Middle frontal gyrus (tissue), 1 donor: ENCODE results near the gene SLC27A3.
A peak's percentile ranks its signal among the peaks of the same experiment; 100 is the strongest.

Source experiments
- DNase-seq: peaks from one replicate; pipeline ENCODE4 v3.0.0-alpha.2; 2015; ENCODE audit warnings: low spot score; ENCODE audit errors: extremely low spot score

Gene SLC27A3, protein sequence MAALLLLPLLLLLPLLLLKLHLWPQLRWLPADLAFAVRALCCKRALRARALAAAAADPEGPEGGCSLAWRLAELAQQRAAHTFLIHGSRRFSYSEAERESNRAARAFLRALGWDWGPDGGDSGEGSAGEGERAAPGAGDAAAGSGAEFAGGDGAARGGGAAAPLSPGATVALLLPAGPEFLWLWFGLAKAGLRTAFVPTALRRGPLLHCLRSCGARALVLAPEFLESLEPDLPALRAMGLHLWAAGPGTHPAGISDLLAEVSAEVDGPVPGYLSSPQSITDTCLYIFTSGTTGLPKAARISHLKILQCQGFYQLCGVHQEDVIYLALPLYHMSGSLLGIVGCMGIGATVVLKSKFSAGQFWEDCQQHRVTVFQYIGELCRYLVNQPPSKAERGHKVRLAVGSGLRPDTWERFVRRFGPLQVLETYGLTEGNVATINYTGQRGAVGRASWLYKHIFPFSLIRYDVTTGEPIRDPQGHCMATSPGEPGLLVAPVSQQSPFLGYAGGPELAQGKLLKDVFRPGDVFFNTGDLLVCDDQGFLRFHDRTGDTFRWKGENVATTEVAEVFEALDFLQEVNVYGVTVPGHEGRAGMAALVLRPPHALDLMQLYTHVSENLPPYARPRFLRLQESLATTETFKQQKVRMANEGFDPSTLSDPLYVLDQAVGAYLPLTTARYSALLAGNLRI

DNA sequence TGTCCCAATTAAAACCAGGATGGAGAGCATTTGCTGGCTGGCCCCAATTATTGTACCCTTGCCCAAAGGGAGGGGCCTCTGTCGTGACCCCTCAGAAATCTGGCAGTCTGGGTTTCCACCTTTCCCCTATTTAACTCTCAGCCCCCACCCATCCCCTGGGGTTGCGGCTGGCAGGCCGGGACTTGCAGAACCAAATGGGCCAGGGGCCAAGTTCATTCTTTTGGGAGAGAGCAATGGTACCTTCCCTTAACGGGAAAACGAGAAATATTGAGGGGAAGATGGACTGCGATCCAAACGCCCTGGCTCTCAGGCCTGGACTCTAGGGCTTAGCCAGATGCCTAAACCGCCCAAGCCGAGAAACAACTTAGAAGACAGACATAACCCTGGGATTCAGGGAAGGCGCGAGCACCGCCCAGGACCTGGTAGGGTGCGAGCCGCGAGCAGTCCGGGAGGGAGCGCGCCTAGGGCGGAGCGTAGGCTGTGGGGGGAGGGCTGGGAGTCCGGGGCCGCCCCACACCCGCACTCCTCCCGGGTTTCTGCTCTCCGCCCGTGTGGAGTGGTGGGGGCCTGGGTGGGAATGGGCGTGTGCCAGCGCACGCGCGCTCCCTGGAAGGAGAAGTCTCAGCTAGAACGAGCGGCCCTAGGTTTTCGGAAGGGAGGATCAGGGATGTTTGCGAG, at the start of gene SLC27A3:
Gene SLC27A3 (plus strand): TSS at position 628 of the 678 bp plus-strand sequence. CDS start 91 bp downstream, outside the sequence.
- DNase-seq, result no peak

DNA sequence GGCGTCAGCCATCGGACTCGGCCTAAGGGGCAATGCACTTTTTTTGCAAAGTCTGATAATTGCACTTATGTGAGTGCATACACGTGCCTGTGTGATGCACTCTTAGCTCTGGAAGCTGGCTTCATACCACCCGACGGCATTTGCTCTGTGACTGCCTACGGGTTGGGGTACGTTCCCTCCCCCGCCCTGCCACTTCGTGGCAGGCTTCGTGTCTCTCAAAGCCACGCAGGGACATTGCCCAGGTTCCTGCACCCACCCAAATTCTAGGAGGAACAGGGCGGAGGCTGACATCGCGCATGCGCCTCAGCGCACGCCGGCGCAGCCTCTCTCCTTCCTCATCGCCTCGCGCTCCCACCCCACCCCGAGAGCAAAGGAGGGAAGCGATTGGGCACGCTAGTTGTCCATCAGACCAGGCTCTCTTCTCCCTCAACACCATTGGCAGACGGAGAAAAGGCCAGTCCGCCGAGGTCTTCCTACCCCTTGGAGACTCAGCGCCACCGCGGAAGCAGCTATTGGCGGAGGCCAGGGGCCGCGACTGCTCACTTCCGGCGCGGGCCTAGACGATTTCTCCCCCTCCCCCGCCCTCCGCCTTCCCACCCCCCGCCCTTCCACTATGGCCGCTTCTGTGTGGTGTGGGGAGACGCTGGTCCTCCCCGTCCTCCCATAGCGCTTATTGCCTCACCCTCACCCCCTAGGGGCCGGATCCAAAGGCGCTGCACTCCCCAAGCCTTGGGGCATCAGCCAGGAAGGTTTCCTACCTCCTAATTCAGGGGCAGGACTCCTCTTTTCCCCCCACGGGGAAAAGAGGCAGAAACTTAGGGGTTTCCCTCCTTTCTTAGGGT, 47.5 kb upstream of the SLC27A3 start, which contains the start of gene INTS3:
Gene INTS3 (plus strand): TSS at position 588 of the 842 bp plus-strand sequence. CDS start 585 bp downstream, outside the sequence.
- DNase-seq, result peak; percentile 99

DNA sequence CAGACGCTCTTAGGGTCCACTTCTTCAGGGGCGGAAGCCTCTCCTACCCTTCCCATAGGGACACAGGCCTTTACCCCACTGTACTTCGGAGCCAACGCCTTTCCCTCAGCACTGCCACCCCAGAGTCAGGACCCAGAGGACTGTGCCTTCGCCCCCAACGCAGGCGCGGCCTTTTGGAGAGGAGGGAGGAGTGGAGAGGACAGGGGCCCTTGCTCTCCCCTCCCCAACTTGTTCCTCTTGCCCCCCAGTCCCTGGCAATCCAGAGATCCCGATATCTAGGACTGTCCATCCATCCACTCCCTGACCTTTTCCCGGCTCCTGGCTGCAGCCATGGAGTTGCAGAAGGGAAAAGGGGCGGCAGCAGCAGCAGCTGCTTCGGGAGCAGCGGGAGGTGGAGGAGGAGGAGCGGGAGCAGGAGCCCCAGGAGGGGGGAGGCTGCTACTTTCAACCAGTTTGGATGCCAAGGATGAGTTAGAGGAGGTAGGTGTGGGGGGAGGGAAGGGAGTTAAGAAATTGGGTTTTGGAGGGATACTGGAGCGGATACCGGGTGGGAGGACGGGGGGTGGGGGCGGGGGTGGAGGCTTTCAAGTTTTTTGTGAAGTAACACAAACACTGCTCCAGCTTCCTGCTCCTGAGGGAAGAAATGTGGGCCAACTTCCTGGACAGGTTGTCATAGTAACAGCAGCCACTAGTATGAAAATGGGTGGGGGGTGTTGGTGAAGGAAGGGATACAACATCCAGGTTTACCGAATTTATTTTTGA, 46.7 kb upstream of the SLC27A3 start:
- DNase-seq, result no peak

DNA sequence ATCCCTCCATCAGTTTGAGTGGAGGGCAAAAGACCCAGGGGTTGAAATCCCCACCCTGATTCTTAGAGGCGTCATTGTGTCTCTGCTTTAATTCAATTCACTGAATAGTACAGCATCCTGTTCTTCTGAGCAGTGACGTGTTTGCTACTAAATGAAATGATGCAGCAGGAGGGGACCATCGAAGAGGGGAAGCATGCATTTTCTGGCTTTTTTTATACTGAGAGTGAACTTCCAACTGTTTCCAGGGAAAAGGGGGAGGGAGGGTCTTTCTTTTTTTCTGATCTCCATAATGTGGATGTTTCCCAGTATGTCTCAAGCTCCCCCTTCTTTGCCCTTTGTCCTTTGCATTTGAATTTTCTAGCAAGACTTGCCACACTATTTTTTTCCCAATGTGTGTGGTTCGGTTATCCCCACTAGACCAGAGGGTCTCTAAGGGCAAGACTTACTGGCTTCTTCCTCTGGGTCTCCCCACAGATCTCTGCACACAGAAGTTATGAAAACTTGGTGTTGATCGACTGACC, 44.7 kb upstream of the SLC27A3 start:
- no peak for DNase-seq

DNA sequence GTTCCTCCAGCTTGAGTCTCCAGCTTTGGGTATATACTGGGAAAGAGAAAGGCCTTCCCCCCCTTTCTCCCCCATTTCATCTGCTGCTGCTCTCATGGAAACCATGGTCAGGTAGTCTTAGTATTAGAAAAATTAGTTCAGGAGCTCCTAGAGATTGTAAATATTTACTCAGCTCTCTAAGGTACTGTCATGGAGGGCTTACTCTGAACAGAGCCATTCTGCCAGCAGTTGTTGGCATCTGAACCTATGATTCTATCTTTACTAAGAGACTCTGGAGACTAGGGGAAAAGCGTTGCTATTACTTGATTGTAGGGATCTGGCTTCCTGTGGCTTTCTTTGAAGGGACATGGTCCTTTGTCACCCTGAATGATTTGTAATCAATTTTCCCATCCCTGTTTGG, 41.2 kb upstream of the SLC27A3 start:
- DNase-seq, result no peak

DNA sequence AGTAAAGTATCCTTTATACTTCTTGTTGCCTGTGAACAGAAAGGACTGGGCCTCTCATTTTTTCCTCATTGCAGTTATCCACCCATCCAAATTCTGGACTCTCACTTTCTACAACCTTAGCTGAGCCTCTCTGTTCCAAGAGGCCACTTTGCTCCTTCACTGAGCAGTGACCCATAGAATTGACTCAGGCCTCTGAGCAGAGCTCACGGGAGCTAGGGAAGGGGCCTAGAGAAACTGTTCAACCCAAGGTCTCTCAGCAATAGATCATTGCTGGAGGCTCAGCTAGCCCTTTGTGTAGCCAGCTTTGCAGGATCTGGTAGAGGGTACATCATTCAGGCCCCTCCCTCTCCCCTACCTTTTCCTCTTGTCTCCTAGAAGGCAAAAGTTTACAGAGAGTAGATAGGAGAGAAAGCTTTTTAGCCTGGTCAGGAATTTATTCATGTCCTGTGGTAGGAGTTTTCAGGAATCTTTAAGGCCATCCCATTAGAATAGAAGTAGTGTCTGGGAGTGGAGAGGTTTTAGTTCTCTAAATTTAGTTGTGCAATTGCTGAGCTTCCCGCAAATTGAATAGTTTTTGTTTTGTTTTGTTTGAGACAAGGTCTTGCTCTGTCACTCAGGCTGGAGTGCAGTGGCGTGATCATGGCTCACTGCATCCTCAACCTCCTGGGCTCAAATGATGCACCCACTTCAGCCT, 40.7 kb upstream of the SLC27A3 start:
- no peak for DNase-seq

DNA sequence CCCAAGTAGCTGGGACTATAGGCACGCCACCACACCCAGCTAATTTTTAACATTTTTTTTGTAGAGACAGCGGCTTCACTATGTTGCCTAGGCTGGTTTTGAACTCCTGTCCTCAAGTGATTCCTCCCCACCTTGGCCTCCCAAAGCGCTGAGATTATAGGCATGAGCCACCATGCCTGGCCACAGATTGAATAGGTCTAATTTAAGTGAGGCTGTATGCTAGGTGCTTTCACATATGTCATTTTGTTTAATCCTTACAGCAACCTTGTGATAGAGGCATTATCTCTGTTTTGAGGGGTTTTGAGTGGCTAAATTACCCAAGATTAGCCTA, 40.2 kb upstream of the SLC27A3 start:
- no peak for DNase-seq

DNA sequence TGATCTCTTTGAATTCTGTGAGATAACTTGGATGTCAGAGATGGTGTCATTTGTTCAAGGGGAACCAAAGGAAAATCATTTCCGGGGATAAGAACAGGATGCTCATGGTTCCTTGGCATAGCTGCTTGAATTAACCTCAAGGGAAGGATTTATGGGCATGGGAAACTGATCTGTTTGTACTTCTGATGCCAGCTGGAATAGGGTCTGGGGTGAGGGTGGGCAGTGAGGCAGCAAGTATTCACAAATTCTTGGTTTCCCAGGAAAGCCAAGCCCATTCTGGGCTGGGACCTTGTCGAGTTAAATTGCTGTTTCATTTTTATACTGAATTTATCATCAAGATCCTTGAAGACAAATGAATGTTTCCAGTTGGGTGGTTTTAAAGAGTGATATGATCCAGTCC, 33.2 kb upstream of the SLC27A3 start:
- DNase-seq, result no peak

DNA sequence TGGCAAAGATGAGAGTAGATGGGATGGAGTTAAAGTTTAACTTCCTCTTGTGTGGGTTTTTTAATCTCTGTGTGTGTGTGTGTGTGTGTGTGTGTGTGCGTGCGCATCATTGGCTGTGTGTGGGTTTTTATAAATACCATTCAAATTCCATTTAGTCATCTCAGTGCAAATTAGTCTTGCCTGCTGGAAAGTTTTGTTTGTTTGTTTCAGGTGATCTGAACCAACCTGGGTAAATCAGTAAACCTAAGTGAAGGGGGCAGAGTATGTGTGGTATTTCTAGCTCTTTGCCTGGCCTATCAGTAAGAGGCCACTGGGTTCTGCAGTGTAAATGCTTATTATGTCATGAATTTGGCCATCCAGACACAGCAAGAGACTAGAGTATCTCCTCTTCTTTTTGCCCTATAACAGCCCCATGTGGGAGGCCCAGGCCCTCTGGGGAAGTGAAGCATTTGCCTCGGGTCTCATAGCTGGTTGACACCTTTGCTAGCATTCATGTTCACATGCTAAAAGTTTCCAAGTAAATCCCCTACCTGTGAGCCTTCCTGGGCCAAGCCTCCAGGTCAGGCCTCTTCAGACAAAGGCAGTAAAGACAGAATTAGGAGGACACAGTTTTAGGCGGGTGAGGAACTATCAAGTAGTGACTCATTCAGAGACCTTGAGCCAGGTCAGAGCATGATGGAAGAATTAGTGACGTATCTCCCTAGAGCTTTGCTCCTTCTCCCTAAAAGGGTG, 32.6 kb upstream of the SLC27A3 start:
- no peak for DNase-seq

DNA sequence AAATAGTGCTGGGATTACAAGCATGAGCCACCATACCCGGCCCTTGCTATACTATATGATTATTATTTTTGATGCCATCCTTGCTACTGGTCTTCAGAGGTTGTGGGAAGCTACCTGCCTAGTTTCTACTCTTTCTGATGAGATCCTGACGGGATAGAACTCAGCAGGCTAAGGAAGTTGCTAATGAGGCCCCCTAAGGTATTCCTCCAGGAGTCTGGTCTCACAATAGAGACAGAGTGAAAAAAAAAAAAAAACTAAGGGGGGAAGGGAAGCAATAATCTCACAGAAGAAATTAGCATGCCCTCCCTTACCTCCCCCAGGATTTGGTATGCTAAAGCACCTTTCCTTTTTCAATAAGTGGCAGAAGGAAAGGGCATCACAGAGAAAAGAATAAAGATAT, 29.8 kb upstream of the SLC27A3 start:
- DNase-seq, result no peak

DNA sequence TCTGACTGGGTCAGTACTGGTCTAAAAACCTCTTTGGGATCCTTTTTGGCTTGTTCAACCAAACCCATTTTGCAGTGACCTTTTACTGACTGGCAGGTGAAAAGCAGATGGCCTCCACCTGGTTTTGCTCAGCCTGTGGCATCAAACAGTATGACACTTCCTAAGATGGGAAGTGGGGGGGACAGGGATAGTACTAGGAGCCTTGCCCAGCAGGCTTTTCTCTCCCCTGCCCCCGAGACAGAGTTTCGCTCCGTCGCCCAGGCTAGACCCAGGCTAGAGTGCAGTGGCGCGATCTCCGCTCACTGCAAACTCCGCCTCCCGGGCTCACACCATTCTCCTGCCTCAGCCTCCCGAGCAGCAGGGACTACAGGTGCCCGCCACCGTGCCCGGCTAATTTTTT, 29.0 kb upstream of the SLC27A3 start:
- no peak for DNase-seq

DNA sequence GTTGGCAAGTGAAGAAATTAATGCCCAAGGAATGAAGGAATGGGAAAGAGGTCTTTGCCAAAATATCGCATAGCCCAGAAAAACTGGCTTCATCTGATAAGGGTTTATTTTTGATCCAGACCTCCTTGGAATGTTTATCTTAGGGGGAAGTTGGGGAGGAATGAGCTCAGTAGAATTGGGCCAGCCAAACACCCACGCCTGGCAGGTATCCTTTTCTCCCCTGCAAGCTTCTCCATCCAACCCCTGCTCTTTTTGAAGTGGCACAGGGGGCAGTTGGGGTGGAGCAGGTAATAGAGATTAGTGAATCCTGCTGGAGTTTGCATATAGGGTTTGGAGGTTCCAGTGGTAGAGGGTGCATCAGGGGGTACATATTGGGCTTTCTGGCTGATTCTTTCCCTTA, 26.3 kb upstream of the SLC27A3 start:
- no peak for DNase-seq

DNA sequence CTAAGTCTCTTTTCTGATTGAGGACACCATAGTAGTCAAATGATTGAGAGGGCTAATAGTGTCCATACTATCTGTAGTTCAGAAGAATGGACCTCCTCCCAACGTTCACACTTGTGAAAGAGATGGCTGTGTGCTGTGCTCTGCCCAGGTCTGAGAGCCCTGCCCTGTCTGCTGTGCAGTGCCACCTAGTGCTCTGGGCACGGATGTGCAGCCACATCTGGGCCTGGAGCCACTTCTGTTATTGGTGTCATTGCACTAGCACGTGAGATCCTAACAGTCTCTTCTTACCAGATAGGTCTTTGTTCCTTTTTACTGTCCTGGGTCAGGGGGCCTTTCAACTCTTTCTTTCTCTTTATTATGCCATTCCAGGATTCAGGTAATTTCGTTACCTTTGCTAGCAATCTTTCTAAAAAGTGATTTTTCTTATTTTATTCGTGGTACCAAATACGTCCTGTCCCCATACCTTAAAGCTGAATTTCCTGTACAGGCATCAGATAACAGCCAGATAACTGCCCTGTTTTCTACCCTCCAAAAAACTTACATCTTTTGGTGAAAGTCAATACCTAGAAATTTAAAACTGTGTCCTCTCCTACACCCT, 25.7 kb upstream of the SLC27A3 start:
- DNase-seq, result peak; percentile 72

DNA sequence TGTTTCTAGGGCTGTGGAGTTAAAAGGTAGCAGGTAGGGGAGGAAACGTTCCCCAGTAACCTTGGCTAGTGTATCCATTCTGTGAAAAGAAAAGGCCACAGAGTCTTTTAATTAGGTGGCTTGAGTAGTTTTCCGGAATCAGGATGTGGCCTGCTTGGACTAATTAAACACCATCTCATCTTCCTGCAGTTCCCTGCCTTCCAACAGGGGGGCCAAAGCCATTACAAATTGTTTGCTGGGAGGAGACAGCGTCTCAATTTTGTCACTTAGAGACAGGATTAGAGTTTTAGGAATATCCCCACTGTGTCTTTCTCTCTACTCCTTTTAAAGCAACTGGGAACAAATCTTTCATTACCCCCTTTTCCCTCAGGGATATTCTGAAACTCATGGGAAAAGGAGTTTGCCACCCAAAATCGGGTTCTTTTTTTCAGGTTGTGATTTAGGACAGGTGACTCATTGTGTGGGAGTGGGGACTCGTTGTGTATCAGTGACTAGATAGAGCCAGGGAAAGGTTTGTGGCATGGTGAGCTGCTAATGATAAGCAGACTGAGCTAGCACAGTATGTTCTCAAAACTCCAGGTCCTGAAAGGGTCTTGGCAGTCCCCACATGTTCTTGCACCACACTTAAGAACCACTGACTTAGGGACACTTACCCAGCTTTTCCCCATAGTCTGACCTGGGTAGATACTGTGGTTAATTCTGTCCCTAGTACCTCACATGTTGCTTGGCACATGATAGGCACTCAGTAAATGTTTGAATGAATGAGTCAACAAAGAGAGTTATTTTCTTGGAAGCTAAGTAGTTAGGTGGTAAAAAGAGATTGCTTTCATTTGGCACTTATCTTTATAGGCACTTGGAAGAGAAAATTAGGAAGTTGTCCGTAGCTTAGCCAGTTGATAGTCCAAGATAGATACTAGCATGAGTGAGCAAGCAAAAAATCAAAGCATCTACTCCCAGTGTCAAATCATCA, 24.9 kb upstream of the SLC27A3 start:
- no peak for DNase-seq

DNA sequence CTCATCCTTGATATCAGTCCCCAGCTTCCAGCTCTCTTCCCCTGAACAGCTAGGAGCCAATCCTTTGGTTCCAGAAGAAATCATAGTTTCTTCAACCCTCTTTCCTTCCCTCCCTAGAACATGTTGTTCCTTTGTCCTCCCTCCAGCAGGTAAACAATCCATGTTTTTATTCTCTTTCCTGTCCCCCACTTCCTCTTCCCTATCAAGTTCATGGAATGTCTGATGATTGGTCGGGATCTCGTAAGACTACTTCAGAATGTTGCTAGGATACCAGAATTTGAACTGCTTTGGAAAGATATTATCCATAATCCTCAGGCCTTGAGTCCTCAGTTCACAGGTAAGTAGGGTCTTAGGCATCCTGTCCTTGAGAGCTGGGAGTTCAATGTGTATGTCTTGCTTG, 23.1 kb upstream of the SLC27A3 start:
- no peak for DNase-seq

DNA sequence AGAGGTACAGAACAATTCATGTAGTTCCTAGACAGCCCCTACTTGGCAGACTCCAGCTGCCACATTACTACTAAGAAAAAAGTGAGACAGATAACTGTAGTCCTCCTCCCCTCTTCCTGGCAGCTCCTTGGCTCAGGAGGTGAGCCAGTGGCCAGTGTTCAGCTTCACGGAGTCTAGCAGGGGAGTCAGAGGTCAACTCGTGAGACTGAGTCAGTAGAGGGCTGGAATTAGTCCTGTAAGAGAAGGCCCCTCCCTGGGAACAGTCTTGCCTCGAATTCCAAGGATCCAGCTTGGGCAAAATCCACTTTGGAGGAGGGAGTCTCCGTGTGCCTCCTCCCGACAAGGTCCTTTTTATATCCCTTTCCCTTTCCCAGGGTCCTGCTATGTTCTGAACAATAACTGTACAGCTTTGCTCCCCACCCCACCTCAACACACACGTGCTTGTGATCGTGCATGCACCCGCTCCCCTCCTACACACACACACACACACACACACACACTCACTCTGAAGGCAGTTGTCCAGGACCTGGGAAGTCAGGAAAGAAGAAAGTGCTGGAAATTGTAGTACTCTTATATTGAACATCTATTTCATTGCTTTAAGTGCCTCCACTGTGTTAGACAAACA, 22.5 kb upstream of the SLC27A3 start:
- DNase-seq, result no peak

DNA sequence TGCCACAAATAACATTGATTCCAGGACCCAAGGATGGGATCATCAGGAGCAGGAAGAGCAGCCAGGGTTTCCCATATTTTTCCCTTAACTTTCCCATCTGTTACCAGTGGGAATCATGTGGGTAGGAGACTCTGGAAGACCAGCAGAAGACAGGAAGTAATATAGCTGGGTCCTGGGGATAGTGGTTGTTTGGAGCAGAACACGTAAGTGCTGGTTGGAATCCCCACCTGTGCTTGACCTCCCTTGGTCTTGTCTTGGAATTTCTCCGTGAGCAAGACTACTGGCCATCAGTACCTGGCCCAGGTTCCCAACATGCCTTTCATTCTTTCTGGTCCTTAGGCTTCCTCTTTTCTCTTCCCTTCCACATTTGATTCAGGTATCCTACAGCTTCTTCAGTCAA, 20.9 kb upstream of the SLC27A3 start:
- no peak for DNase-seq
